GM18519 (cell line): ENCODE measurements around the gene C1QC.

Source experiments
- ATAC-seq: cut with Tn5 transposase; IDR thresholded peaks from one replicate; pipeline ENCODE4 v1.9.1; 2021; ENCODE audit warnings: mild to moderate bottlenecking, moderate library complexity; ENCODE audit not compliant: unreplicated experiment, low FRiP score

C1QC gene

DNA sequence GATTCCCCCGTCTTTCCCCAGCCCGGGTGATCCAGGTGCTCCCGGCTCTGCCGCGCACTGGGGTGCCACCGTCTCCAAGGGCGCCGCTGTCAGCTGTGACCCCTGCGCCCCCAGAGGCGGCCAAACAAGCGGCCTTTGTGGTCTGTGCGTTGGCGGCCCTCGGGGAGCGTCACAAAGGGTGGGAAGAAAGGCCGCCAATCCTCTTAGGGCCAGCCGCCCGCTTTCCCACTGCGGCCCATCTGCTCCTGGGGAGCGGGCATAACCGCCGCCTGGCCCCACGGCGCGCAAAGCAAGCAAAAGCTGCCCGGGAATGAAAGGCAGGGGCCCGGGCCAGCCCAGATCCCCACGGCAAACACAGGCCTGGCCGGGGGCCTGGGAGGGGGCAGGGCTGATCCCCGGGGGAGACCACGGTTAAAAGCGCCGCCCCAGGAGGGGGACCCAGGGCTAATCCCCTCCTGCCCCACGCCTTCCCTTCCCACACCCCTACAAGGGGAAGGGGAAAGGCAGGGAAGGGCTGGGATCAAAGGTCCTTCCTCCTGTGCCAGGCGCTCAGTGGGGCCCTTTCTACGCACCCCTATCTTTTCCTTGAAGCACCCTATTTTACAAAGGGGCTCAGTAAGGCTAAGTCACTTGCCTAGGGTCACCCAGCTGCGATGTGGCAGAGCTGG, 33.6 kb downstream of the C1QC start:
- ATAC-seq, result no peak

DNA sequence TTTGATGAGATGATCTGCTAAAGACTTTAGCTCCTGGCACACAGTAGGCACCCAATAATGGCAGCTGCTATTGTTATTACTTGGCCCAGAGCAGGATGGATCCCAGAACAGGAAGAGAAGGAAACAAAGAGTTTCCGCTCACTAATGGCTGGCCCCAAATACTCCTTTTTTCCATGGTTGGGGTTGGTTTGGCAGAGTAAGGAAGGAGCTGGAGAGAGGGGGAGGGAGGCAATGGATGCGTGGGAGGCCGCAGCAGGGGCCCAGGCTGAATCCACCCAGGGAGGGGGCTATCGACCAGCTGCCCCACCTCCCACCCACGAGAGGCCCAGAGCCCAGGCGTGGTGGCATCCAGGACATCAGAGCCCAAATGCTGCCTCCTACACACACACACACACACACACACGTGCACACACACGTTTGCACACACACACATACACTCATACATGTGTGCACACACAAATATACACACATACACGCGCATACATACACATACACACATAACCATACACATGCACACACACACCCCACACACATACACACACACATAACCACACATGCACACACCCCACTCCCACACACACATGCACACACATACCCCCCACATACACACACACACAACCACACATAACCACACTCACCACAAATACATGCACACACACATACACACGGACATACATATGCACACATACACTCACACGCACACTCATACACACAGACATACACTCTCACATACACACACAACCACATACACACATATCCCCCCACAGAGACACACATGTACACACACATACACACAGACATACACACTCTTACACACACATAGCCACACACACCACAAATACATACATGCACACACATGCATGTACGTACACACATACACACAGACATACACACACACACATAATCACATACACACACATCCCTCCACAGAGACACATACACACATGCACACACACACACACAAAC, 34.8 kb downstream of the C1QC start:
- ATAC-seq, result no peak

GRCh38 chr1:22680726-22681125, 37.3 kb downstream of the C1QC start:
- no peak for ATAC-seq

GRCh38 chr1:22681556-22682276, 38.3 kb downstream of the C1QC start:
- no peak for ATAC-seq

GRCh38 chr1:22683547-22683946, 40.1 kb downstream of the C1QC start:
- ATAC-seq, result no peak

DNA sequence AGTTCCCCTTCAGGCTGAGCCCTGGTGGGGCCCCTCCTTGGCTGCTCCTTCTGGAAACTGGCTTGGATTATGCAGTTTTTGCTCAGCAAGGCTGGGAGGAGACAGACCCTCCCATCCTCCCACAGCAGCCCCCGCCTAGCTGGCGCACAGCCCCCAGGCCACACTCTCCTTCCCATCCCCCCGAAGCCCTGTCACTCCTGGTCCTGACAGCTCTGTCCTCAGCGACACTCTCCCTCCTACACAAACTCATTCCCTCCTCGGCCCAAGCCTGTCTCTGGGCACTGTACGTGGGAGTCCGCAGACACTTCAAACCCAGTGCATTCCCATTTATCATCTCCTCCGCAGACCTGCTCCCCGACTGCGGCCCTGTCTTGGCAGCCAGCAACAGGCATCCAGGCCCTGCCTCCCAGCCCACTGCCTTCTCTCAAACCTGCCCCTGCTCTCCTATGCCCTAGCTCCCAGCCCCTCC, 42.2 kb downstream of the C1QC start:
- no peak for ATAC-seq

DNA sequence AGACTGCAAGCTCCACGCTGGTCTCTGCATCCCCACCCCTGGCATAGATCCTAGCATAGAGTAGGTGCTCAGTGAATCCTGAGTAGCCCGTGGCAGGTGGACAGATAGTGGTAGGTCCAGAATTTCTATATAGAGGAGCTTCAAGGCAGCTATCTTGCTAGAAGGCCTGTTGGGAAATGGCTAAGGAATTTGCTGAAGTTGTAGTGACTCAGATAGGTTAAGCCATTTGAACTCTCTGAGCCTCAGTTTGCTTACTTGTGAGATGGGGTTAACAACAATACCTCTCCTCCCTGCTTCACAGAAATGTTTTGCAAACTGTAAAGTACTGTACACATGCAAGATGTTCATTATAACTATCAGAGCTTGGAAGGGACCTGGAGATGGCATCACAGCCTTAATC, 43.8 kb downstream of the C1QC start:
- ATAC-seq, result no peak

DNA sequence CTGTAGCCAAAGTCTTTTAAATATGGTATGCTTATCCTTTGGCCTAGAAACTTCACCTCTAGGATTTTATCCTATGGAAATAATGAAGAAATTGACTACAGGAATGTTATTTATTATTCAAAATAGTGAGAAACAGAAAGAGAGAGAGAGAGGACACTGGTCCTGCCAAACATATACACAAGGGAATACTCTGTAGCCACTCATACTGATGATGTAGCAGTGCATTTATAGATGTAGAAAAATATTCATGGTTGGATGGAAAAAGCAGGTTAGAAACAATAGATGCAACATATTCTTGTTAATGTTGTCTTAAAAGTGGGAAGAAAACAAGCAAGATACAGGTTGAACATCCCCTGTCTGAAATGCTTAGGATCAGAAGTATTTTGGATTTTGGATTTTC, 45.0 kb downstream of the C1QC start:
- ATAC-seq, result no peak

GRCh38 chr1:22689505-22689904, 46.1 kb downstream of the C1QC start:
- no peak for ATAC-seq

DNA sequence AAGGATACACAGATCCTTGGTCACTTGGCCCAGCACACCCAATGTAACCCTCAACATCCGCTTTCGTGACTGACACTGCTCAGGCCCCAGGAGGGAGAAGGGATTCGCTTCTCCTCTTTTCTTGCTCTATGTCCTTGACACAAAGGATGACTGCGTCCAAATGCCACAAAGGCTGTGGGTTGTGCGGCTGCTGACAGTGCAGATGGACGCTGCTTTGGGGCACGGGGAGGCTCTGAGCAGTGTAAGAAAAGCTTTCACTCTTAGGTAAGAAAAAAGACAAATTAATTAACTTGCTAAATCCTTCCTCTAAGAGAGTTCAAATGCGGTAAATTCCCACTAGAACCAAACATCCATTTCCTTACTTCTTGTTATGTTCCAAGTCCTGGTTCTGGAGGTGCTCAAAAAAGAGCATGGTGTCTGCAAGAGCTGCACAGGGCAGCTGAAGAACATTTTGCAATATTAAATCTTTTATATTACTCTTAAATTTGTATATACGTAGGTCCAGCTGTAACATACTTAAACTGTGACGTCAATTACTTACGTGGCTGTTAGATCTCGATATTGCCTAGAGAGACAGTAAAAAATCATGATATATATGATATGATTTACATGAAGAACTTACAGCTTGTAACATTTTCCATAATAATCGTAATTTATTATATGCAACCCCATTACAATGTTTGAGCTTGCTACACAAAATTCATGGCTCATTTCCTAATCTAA, 47.8 kb downstream of the C1QC start:
- ATAC-seq, result no peak

DNA sequence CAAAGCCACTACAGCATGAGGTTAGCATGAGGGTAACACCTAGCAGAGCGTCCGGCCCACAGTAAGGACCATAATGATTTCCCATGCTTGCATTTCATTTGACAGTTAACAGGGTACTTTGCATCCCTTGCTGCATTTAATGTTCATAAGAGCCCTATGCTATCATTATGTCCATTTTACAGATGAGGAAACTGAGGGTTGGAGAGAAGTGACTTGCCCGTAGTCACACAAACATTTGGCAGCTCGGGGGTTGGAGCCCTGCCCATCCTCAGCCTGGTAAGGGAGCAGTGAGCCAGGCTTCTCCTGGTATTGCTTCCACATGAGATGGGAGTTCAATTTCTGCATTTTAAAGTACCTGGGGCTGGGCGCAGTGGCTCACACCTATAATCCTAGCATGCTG, 50.7 kb downstream of the C1QC start:
- ATAC-seq, result no peak

DNA sequence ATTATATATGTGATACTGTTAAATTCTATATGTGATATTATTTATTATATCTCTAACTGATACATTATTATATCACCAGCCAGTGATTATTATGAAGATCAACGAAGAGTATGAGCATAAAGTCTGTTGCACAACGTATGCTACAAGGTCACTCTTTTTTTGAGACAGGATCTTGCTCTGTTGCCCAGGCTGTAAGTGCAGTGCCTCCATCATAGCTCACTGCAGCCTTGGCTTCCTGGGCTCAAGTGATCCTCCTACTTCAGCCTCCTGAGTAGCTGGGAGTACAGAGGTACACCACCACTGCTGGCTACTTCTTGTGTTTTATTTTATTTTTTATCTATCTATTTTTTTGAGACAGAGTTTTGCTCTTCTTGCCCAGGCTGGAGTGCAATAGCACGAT, 53.2 kb downstream of the C1QC start:
- ATAC-seq, result no peak
